Kidney tubule cell (primary cell): ENCODE data around the gene UPK1A.
A peak's percentile ranks its signal among the peaks of the same experiment; 100 is the strongest.

Experiments
- DNase-seq: peaks from one replicate; pipeline ENCODE4 v3.0.0-alpha.2; 2018; ENCODE audit warnings: low spot score

UPK1A gene

GRCh38 chr19:35693422-35693821, 27.1 kb downstream of the UPK1A start:
- no peak for DNase-seq

GRCh38 chr19:35693835-35694599, 27.7 kb downstream of the UPK1A start:
- peak; percentile 87 for DNase-seq

- no peak for DNase-seq
Measured at GRCh38 chr19:35695895-35696422, 29.6 kb downstream of the UPK1A start.

- no peak for DNase-seq
Measured at GRCh38 chr19:35696835-35697234, 30.5 kb downstream of the UPK1A start.

GRCh38 chr19:35702223-35703012, 36.1 kb downstream of the UPK1A start:
- peak; percentile 97 for DNase-seq

GRCh38 chr19:35703343-35703742, 37.0 kb downstream of the UPK1A start:
- no peak for DNase-seq

- DNase-seq = peak; percentile 49
Measured at GRCh38 chr19:35704218-35704617, 37.9 kb downstream of the UPK1A start, which contains the start of gene ZBTB32. TSS of gene ZBTB32 (plus strand) at chr19:35704558. CDS start at chr19:35714627, 10,069 bp downstream.

- no peak for DNase-seq
Measured at GRCh38 chr19:35708391-35708790, 42.1 kb downstream of the UPK1A start.

- DNase-seq = no peak
Measured at GRCh38 chr19:35710784-35711723, 44.7 kb downstream of the UPK1A start.

GRCh38 chr19:35712567-35713505, 46.5 kb downstream of the UPK1A start:
- DNase-seq = no peak

- DNase-seq = no peak
Measured at GRCh38 chr19:35713506-35713850, 47.2 kb downstream of the UPK1A start.

- no peak for DNase-seq
Measured at GRCh38 chr19:35713904-35714495, 47.7 kb downstream of the UPK1A start.

GRCh38 chr19:35714601-35715354, 48.5 kb downstream of the UPK1A start:
- no peak for DNase-seq

- no peak for DNase-seq
Measured at GRCh38 chr19:35715355-35715809, 49.1 kb downstream of the UPK1A start.

- DNase-seq = peak; percentile 8
Measured at GRCh38 chr19:35715981-35716800, 49.9 kb downstream of the UPK1A start.

GRCh38 chr19:35716801-35717664, 50.7 kb downstream of the UPK1A start:
- peak; percentile 87 for DNase-seq

- peak; percentile 96 for DNase-seq
Measured at GRCh38 chr19:35717665-35718344, 51.5 kb downstream of the UPK1A start, which contains the start of gene KMT2B. TSS of gene KMT2B (plus strand) at chr19:35718003. CDS start at chr19:35718019, 16 bp downstream.
